NCI-H187 treated with DMSO at 0.1 percent for 48 hours (cell line): ENCODE results near the gene PCMT1.
A peak's percentile ranks its signal among the peaks of the same experiment; 100 is the strongest.
"Not testable (repeated sequence)": the region's sequence is repeated elsewhere in the genome, so short reads cannot be mapped to it uniquely, and the experiment has no call there.

Experiments
- DNase-seq: peaks from one replicate; lab custom pipeline; 2025; lab: John Stamatoyannopoulos, UW

PCMT1 gene

DNA sequence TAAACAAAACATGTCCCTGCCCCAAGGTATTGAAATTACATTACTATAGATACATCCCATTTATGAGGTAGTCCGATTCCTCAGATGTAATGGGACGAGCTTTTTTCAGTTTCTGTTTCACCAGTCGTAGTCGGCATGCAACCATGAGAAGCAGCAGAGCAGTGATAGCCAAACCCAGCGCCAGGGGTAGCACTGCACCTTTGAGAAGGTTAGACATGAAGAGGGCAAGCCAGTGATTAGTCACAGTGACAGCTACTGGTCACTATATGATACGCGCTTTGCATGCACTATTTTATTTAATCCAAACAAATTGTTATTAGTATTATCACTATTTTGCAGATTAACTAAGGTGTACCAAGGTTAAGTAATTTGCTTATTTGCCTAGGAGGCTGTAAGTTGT is 71.0 kb downstream of the PCMT1 start:
- no peak for DNase-seq

GRCh38 chr6:149821492-149821891 is 72.0 kb downstream of the PCMT1 start:
- DNase-seq: no peak

- DNase-seq: no peak
Observed at GRCh38 chr6:149823013-149823412, 73.5 kb downstream of the PCMT1 start.

DNA sequence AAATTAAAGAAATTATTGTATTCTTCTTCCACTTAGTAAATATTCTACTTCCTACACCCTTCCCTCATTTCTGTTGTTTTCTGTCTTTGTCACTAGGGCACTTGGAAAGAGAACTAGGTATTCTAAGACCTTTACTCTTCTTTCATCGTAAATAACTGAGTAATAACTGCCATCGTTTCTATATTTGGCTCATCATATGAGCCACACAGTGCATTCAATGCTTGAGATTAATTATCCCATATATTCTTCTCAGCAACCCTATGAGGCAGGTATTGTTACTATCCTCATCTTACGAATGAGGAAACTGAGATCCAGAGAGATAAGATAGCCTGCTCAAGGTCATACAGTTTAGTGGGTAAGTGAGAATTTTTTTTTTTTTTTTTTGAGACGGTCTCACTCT is 75.8 kb downstream of the PCMT1 start:
- DNase-seq: no peak

- DNase-seq: no peak
Observed at GRCh38 chr6:149830731-149831307, 81.3 kb downstream of the PCMT1 start.

DNA sequence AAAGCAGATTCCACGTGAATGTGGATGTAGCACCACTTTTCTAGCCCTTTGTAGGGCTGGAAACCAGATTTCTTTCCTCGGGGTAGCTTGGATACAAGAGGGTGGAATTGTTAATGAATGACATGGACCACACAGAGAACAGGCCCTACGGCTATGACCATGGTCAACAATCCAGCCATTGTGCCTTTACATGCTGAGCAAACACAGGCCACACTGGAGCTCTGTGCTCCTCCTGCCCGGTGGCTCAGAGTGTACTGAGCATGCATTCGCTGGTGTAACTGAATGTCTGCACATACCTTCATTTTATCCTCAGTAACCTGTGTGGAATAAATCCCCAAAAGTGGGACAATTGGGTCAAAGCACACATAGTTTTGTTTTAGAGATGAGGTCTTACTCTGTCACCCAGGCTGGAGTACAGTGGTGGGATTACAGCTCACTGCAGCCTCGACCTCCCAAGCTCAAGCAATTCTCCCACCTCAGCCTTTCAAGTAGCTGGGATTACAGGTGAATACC is 81.8 kb downstream of the PCMT1 start:
- no peak for DNase-seq

- DNase-seq: no peak
Observed at GRCh38 chr6:149833651-149834050, 84.1 kb downstream of the PCMT1 start.

- no peak for DNase-seq
Observed at GRCh38 chr6:149834513-149835481, 85.3 kb downstream of the PCMT1 start.

- DNase-seq: peak; percentile 80
Observed at GRCh38 chr6:149840345-149841075, 91.0 kb downstream of the PCMT1 start.

DNA sequence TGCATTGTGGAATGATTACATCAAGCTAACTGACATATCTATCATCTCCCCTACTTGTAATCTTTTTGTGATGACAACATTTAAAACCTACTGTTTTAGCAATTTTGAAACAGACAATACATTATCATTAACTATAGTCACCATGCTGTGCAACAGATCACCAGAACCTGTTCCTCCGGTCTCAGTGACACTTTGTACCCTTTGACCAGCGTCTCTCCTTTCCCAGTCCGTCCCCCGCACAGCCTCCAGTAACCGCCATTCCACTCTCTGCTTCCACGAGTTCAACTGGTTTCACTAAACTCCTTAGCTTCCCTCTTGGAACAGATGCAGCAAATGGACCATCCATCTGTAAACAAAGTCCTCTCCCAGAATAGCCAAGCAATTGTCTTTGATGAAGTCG is 92.8 kb downstream of the PCMT1 start:
- no peak for DNase-seq

- no peak for DNase-seq
Observed at GRCh38 chr6:149843051-149843633, 93.6 kb downstream of the PCMT1 start.

DNA sequence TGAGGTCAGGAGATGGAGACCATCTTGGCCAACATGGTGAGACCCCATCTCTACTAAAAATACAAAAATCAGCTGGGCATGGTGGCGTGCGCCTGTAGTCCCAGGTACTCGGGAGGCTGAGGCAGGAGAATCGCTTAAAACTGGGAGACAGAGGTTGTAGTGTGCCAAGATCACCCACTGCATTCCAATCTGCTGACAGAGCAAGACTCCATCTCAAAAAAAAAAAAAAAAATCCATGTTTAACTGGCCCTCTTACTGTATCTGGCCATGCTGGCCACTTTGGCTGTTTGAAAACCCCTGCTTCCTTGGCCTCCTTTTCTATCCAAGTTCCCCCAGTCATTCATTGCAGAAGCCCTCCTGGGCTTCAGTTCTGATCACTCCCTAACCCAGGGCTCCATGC is 94.5 kb downstream of the PCMT1 start:
- DNase-seq: not testable (repeated sequence)

DNA sequence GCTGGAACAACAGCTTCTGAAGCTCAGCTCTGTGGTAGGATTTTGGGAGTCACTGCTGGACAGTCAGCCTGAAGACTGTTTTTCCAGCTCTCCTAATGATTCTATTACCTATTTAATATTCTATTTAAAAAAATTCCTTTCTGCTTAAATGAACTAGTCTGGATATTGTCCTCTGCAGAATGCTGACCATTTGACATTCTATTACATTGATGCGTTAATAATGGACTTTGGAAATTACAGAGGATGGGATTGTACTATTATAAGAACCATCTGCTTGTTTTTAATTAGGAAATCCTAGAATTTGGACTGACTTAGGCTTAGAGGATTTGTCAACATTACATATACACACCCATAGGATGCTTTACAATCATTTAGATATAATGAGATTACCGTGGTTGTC is 94.9 kb downstream of the PCMT1 start:
- DNase-seq: no peak

DNA sequence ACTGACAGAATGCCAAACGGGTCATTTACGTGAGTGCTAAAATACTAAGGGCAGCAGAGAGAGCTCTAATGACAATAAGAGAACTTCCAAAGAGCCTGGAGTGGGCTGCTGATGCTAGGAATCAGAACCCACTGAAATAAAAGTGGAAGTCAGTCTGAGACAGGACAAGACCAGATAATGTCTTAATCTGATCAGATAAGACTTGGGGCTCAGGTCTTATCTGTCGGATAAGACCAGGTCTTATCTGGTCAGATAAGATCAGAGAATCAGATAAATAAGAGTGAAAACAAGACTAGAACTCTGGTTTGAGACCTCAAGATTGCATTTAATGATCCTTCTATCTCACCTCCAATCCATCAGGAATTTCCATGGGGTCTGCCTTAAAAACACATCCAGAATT is 96.0 kb downstream of the PCMT1 start:
- DNase-seq: no peak

DNA sequence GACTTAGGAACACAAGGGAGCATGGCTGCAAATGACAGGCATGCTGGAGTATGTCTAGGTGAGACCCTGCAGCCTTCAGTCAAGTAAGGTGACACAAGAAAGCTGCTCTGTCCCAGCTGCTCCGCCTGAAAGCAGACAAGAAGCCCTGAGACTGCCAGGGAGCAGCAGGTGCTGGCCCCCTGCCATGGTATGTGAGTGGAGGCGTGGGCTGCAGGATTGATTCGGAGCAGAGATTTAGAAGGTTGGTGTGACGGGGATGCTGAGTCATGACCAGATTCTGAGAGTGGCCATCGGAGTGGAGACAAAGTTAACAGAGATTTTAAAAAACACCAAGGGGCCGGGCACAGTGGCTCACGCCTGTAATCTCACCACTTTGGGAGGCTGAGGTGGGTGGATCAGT is 96.8 kb downstream of the PCMT1 start:
- no peak for DNase-seq

DNA sequence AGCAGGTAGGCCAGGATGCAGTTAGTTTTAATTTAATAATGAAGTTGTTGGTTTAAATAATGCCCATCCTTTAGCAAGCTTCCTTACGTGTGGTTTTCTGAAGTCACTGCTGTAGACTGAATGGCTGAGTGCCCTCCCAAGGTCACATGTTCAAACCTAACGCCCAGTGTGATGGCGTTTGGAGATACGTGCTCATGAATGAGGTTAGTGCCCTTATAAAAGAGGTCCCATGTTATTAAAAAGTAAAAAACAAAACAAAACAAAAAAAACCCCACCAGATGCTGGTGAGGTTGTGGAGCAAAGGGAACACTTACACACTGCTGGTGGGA is 98.4 kb downstream of the PCMT1 start:
- no peak for DNase-seq

- not testable (repeated sequence) for DNase-seq
Observed at GRCh38 chr6:149848343-149848742, 98.8 kb downstream of the PCMT1 start.

DNA sequence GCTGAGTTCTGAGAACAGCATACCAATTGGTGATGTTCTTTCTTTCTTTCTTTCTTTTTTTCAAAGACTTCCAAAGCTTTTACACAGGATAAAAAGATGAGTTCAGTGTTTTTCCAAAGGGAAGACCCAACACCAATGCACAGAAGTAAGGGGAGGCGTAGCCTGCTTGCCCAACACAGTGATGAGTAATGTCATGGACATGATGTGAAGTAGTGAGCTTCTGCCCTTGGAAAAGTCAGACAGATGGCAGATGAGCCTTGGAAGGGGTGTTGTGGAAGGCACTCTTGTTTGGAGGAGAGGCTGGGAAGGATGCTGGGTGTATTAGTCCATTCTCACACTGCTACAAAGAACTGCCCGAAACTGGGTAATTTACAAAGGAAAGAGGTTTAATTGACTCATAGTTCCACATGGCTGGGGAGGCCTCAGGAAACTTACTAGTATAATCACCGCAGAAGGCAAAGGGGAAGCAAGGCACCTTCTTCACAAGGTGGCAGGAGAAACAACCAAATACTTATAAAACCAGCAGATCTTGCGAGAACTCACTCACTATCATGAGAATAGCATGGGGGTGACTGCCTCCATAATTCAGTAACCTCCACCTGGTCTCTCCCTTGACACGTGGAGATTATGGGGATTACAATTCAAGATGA is 102.0 kb downstream of the PCMT1 start:
- no peak for DNase-seq

DNA sequence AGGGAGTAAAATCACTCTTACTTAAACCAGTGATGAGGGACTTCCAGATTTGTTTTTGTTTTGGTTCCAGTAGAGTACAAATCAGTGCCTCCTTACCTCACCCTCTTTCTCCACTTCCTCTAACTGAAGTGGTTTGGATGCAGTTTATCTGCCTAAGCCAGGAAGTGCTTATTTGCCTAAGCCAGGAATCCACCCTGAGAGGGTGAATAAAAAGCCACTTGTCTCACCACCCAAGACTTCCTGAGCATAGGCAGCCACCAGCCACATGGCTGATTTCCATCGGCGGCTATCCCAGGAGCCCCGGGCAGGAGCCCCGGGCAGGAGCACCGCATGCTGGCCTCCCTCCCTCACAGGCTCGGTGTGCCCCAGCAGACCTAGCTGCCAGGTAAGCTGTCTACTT is 102.6 kb downstream of the PCMT1 start:
- DNase-seq: peak; percentile 18

DNA sequence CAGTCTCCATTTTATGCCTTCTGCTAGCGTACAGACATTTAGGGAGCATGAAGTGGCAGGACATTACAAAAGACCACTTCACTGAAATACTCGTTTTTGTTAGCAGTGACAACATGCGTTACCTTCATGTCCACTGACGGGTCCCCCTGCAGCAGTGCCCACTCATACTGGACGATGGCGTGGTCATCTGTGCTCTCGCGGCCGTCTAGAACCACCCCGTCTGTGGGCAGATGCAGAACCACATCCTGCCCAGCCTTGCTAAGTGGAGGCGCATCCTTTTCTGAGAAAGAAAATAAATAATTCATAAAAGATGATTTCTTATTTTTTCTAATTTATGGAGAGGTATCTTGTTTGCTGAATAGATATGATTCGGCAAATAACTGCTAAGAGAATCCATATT is 103.3 kb downstream of the PCMT1 start:
- DNase-seq: no peak

GRCh38 chr6:149854017-149854416 is 104.5 kb downstream of the PCMT1 start:
- not testable (repeated sequence) for DNase-seq

DNA sequence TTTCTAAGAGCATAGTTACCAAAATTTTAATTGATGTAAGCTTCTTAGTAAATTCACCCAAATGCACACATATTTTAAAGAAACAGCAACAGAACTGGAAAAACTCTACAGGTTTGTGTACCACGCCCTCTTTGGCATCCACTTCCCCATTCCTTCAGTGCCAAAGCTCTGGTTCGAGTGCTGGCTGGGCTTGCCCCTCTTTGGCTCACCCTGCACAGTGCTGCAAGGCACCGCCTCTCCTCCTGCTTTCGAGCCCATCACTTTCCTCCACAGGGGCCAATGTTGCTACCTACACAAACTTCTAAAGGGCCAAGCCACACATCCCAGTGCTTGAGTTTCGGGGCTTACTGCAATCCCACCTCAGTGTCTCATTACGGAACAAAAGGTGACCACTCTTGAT is 105.0 kb downstream of the PCMT1 start:
- no peak for DNase-seq
